GM20000 (cell line): ENCODE data around the gene CLP1.

Experiments used
- DNase-seq: peaks from one replicate; pipeline ENCODE4 v3.0.0; 2012; ENCODE audit warnings: low spot score
- TF ChIP-seq, protein P1 (sequence below): IDR thresholded peaks from 2 replicates; pipeline ENCODE4 v1.5.1; 2012; ENCODE audit warnings: mild to moderate bottlenecking, control low read depth; ENCODE audit errors: extremely low read depth, missing control alignments

Gene CLP1

DNA sequence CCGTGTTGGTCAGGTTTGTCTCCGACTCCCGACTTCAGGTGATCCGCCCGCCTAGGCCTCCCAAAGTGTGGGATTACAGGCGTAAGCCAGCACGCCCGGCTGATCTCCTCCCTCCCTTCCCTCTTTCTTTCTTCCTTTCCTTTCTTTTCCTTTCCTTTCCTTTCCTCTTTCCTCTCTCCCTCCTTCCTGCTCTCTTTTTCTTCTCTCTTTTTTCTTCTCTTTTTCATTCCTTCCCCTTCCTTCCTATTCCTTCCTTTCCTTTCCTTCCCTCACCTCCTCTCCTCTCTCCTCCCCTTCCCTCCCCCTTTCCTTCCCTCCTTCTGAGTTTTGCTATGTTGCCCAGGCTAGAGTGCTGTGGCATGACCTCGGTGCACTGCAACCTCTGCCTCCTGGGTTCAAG is 6.4 kb downstream of the CLP1 start:
- no peak for DNase-seq

DNA sequence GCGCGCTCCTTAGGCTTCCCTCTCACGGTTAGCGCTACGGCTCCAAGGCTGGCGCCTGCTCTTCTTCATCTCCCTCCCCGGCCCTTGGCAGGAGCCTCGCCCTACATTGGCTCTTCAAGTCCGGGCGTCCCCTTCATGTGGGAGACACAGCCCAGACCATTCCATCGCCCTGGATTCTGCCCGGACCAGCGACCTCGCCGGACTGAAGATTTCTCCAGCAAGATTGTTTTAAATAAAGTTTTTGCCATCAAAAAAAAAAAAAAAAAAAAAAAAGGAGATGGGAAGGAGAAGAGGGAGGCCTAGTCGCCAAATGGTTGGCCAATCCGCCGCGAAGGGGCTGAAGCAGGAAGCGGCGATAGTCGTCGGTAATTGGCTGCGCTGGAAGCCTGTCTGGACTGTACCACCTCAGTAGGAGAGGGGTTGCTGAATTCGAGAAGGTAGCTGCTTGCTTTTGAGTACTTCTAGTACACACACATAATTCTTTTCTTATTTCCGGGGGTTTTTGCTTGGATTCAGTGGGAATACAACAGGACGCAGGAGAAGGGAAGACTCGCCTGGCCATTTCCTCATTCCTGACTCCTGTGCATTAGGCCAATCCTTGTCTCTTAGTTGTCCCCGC is 9.7 kb downstream of the CLP1 start:
- DNase-seq = peak; percentile 92
- TF ChIP-seq, protein P1, sequence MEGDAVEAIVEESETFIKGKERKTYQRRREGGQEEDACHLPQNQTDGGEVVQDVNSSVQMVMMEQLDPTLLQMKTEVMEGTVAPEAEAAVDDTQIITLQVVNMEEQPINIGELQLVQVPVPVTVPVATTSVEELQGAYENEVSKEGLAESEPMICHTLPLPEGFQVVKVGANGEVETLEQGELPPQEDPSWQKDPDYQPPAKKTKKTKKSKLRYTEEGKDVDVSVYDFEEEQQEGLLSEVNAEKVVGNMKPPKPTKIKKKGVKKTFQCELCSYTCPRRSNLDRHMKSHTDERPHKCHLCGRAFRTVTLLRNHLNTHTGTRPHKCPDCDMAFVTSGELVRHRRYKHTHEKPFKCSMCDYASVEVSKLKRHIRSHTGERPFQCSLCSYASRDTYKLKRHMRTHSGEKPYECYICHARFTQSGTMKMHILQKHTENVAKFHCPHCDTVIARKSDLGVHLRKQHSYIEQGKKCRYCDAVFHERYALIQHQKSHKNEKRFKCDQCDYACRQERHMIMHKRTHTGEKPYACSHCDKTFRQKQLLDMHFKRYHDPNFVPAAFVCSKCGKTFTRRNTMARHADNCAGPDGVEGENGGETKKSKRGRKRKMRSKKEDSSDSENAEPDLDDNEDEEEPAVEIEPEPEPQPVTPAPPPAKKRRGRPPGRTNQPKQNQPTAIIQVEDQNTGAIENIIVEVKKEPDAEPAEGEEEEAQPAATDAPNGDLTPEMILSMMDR = no peak

More for the DNA sequence above, 6.4 kb downstream of the CLP1 start:
- TF ChIP-seq, protein P1 = no peak

DNA sequence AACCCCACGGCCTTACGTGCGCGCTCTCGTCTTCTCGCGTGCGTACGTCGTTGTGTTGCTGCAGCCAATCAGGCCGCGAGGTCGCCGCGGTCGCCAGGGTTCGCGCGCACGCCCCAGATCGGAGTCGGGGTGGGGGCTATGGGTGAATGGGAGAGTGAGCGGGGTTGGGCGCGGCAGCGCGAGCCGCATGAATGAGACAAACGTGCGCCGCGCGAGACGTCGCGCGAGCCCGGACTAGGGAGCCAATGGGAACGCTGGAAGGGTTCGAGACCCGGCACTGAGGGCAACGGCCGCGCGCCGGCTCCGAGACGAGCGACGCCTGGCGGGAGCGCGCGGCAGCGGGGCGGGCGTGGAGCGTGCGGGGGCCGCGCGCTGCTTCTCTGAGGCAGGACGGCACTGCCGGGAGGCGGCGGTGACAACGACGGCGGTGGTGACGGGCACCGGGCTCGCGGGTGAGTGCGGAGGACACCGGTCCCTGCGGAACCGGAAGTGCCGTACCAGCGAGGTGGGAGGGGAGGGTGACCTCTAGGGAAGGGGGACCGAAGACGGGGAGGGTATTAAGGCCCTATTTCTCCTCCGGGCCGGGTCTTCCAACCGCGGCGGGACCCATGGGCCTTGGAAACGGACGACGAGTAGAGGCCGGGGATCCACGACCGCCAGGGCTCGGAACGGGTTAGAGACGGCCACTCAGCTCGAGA is 10.3 kb downstream of the CLP1 start, which contains the start of gene ZDHHC5:
Gene ZDHHC5, plus strand, starts transcription at position 379 of the 698 bp plus-strand sequence. CDS start 4,977 bp downstream, outside the sequence.
- TF ChIP-seq, protein P1 = peak; percentile 30
- peak; percentile 98 for DNase-seq

DNA sequence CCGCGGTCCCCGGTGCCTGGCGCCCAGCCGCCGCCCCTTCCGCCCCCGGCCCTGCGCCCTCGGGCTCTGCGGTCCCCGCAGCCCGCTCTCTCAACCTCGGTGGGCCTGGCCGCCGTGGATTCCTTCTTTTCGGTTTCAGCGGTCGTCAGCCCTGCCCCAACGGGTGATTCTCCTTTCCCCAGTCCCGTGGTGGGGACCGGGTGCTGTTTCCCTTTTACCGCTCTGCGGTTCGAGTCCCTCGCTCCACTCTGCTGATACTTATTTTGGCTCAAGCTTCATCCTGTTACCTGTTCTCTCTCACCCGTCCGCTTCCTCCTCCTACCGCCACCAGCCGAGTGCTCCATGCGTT is 10.8 kb downstream of the CLP1 start:
- no peak for DNase-seq
- TF ChIP-seq, protein P1 = no peak

DNA sequence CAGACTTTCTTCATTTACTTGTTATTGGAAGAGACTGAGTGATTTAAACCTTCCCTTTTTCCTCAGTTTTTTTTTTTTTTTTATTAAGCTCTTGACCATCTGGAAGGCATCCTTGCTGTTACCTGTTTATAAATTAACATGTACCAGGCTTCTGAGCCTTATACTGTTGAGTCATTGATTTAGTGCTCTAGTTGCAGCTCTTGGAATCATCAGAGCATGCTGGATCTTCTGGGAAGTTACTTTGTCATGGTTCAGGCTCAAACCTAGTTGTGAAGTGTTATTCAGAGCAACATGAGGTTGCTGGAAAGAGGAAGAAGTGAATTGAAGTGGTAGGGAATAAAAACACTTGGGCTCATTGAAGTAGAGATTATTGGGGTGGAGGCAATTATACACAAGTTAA is 16.7 kb downstream of the CLP1 start:
- TF ChIP-seq, protein P1 = no peak
- no peak for DNase-seq

DNA sequence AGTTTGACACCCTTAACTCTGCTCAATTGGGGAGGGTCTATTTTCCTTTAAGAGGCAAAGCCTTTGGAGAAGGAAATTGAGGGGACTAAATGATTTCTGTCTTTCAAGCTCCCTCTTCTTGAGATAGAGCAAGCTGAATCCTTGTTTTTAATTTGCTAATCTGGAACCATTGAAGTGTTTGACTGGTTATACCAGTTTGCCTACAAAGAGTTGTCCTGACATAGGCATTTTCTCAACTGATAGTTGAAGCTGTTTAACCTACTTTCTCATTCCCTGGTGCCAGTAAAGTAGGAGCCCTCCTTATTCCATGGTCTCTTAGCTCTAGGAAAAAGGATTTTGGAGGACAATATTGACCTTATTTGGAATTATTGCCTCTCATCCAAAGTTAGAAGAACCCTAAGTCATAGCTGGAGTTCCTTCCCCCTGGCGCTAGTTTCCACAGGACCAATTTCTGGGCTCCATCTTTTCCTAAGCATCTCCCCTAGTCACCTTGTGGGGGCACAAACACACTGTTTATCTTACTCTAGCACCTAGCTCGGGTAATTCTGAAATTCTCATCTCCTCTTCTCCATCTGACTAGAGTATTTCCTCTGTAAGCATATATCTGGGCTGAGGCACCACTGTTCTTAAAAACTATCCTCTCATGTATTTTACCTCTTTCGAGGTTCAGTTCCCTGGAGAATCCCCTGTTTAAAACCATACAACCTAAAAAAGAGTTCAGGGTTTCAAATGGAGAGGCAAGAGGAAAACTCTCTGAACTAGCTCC is 17.8 kb downstream of the CLP1 start:
- TF ChIP-seq, protein P1 = no peak

DNA sequence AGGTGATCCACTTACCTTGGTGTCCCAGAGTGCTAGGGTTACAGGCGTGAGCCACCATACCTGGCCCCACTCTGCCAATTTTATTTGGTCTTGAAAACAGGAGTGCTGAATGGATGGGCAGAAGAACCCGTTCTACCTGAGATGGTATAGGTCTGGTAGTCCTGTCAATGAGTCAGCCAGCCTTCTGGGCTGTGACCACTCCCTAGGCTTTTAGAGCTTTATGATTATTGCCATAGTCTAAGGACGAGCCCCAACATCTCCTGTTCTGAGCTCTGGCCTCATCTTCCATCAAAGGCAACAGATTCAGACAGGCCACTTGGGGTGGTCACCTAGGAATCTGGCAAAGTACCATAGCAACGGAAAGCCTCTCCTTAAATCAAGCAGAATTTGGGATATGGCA is 21.8 kb downstream of the CLP1 start:
- no peak for DNase-seq
- TF ChIP-seq, protein P1 = no peak

More for the DNA sequence above, 17.8 kb downstream of the CLP1 start:
- no peak for DNase-seq
